Cardiac fibroblast (primary cell): ENCODE measurements around the gene TMEM259.

Source experiments
- DNase-seq, 2 donors: peaks; one replicate each; pipeline versions ENCODE4 v3.0.0 to v3.0.0-alpha.2; 2010; ENCODE audit warnings: low read depth in 2 of 2
- H3K4me3 ChIP-seq, 2 donors: replicated peaks in 1 of 2; 1 replicate in 1 of 2; 2 replicates in 1 of 2; pipeline ENCODE4 v1.5.1; 2011; ENCODE audit warnings: low read depth in 2 of 2, low read length in 2 of 2, mild to moderate bottlenecking in 2 of 2, moderate library complexity in 1 of 2
- TF ChIP-seq, protein P1 (sequence below): IDR thresholded peaks from one replicate; pipeline ENCODE4 v1.5.1; 2011; ENCODE audit warnings: low read depth, mild to moderate bottlenecking, low read length, inconsistent platforms

TMEM259 gene

DNA sequence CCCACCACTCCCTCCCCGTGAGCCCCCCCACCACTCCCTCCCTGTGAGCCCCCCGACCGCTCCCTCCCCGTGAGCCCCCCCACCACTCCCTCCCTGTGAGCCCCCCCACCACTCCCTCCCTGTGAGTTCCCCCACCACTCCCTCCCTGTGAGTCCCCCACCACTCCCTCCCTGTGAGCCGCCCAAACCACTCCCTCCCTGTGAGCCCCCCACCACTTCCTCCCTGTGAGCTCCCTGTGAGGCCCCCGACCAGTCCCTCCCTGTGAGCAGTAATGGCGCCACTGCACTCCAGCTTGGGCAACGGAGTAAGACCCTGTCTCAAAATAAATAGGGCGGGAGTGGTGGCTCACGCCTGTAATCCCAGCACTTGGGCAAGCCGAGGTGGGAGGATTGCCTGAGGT, 28.9 kb upstream of the TMEM259 start:
- no peak overlapping the region for H3K4me3 ChIP-seq
- DNase-seq, result no peak
- TF ChIP-seq, protein P1, sequence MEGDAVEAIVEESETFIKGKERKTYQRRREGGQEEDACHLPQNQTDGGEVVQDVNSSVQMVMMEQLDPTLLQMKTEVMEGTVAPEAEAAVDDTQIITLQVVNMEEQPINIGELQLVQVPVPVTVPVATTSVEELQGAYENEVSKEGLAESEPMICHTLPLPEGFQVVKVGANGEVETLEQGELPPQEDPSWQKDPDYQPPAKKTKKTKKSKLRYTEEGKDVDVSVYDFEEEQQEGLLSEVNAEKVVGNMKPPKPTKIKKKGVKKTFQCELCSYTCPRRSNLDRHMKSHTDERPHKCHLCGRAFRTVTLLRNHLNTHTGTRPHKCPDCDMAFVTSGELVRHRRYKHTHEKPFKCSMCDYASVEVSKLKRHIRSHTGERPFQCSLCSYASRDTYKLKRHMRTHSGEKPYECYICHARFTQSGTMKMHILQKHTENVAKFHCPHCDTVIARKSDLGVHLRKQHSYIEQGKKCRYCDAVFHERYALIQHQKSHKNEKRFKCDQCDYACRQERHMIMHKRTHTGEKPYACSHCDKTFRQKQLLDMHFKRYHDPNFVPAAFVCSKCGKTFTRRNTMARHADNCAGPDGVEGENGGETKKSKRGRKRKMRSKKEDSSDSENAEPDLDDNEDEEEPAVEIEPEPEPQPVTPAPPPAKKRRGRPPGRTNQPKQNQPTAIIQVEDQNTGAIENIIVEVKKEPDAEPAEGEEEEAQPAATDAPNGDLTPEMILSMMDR, result no peak

DNA sequence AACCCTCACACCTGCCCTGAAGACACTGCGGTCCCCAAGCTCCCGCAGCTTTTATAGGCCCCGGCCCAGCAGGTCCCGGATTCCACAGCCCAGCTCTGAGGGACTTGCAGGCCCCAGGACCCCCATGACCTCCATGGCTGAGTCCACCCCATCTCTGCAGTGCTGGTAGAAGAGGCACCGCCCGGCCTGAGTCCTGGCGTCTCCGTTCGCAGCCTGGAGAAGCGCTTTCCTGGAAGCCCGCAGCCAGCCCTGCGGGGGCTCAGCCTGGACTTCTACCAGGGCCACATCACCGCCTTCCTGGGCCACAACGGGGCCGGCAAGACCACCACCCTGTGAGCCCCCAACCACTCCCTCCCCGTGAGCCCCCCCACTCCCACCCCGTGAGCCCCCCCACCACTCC, 28.2 kb upstream of the TMEM259 start:
- DNase-seq, result no peak
- TF ChIP-seq, protein P1, result no peak
- H3K4me3 ChIP-seq, result no peak overlapping the region

DNA sequence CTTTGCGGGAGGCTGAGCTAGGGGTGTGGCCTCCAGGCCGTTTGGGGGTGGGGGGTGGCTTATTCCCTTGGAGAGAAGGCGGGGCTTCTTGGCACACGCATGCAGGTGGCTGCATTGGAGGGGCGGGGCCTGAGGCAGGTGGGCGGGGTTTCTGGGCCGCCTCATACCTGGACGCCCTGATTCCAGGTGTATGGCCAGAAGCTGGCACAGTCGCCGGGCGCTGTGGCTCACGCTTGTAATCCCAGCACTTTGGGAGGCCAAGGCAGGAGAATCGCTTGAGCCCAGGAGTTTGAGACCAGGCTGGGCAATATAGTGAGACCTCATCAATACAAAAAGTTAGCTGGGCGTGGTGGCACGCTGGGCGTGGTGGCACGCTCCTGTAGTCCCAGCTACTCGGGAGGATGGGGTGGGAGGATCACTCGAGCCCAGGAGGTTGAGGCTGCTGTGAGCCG, 26.8 kb upstream of the TMEM259 start:
- DNase-seq, result no peak
- TF ChIP-seq, protein P1, result no peak
- no peak overlapping the region for H3K4me3 ChIP-seq

DNA sequence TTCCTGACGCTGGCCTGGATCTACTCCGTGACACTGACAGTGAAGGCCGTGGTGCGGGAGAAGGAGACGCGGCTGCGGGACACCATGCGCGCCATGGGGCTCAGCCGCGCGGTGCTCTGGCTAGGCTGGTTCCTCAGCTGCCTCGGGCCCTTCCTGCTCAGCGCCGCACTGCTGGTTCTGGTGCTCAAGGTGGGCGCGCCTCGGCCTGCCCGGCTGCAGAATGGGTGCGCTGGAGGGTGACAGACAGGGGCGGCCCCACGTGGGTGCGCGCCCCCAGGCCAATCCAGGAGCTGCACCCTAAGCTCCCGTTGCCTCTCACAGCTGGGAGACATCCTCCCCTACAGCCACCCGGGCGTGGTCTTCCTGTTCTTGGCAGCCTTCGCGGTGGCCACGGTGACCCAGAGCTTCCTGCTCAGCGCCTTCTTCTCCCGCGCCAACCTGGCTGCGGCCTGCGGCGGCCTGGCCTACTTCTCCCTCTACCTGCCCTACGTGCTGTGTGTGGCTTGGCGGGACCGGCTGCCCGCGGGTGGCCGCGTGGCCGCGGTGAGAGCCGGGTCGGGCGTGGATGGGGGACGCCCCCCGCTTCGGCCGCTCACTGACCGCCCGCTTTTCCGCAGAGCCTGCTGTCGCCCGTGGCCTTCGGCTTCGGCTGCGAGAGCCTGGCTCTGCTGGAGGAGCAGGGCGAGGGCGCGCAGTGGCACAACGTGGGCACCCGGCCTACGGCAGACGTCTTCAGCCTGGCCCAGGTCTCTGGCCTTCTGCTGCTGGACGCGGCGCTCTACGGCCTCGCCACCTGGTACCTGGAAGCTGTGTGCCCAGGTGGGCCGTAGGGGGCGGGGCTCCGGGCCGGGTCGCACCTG, 26.1 kb upstream of the TMEM259 start:
- TF ChIP-seq, protein P1, result no peak
- DNase-seq, result no peak
- H3K4me3 ChIP-seq, result no peak overlapping the region

DNA sequence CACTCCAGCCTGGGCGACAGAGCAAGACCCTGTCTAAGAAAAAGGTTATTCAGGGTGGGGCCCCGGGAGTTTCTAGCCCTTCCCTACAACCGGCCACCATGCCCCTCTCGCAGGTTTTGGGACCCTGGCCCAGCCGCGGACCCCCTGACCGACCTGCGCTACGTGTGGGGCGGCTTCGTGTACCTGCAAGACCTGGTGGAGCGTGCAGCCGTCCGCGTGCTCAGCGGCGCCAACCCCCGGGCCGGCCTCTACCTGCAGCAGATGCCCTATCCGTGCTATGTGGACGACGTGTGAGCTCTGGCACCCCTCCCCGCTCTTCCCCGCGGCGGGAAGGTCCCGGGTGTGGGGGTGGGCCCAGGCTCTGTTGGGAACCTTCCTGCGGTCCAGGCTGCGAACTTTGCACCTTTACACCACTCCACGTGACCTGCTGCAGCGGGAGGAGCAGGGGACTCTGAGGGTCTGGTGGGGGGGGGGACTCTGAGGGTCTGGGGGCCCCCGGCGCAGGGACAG, 25.2 kb upstream of the TMEM259 start:
- DNase-seq, result no peak
- TF ChIP-seq, protein P1, result no peak
- no peak overlapping the region for H3K4me3 ChIP-seq

DNA sequence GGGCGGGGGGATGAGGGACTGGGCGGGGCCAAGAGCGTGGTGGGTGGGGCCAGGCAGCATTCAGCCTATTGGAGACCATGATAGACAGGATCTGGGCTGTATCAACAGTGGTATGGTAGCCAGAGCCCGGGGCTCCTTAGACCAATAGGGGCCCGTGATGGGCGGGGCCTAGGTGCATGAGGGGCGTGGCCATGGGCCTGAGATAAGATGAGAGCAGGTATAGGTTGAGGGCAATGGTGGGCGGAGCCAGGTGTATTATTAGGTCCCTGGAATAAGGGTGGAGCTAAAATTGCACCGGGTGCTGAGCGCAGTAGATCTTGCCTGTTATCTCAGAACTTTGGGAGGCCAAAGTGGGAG, 24.3 kb upstream of the TMEM259 start:
- no peak overlapping the region for H3K4me3 ChIP-seq
- DNase-seq, result no peak
- TF ChIP-seq, protein P1, result no peak
